GM12878 (cell line): Measurements from ENCODE around the gene SUPT6H. TPM values are rescaled to one million over a fixed set of nuclear protein-coding genes. Genes with fewer than 3 reads are reported as not detected.

Source experiments
- ATAC-seq: fragments of 200-7000 bp; cut with Tn5 transposase; 3 replicates; pipeline ENCODE4 v1.9.1; 2020; ENCODE audit warnings: mild to moderate bottlenecking, moderate library complexity
- BruUV-seq: library from RNA; stranded (reverse); fragments of 400-500 nt; replicated peaks from 2 replicates; lab custom pipeline; 2021; lab: Mats Ljungman, UMichigan
- CTCF ChIA-PET: fragments of 300-600 bp; sonication (Branson Sonifier 250); formaldehyde crosslinking; extraction: SDS; loops from one replicate; lab custom pipeline; 2021; ENCODE audit warnings: inconsistent platforms; lab: Yijun Ruan, JAX
- POLR2A ChIA-PET: fragments of 350-600 bp; formaldehyde crosslinking; extraction: SDS; loops from one replicate; lab custom pipeline; 2021; ENCODE audit warnings: inconsistent platforms; lab: Charles Lee
- RAD21 ChIA-PET: fragments of 300-600 bp; sonication (Branson Sonifier 250); formaldehyde crosslinking; loops from one replicate; lab custom pipeline; 2023; ENCODE audit warnings: antibody characterized with exemption; ENCODE audit not compliant: unreplicated experiment; lab: Charles Lee
- SMC1A ChIA-PET: fragments of 300-600 bp; sonication (Branson Sonifier 250); formaldehyde crosslinking; loops from one replicate; lab custom pipeline; 2023; ENCODE audit not compliant: unreplicated experiment, uncharacterized antibody; lab: Charles Lee
- DNase-seq: peaks from one replicate; pipeline ENCODE4 v3.0.0-alpha.2; 2011; ENCODE audit warnings: low read depth, low spot score
- FAIRE-seq: peaks from 3 replicates; lab custom pipeline; 2011; peaks lifted over from hg19 to GRCh38; lab: Jason Lieb, UNC
- H2AFZ ChIP-seq: 2 replicates; pipeline ENCODE4 v1.6.0; 2011; ENCODE audit warnings: low read depth, low read length, control low read depth; ENCODE audit not compliant: control insufficient read depth
- H3K27ac ChIP-seq: 2 replicates; pipeline ENCODE4 v1.5.1; 2011; ENCODE audit warnings: control low read depth; ENCODE audit not compliant: control insufficient read depth, insufficient read depth
- H3K27me3 ChIP-seq, 2 experiments: replicated peaks in 1 of 2; 2 replicates each; pipeline versions ENCODE4 v1.6.0 to v1.6.1; 2011; ENCODE audit warnings: low read length in 1 of 2; ENCODE audit not compliant: control insufficient read depth in 2 of 2, insufficient read depth in 2 of 2
- H3K36me3 ChIP-seq, 2 experiments: 2 replicates each; pipeline ENCODE4 v1.5.1; 2011; ENCODE audit warnings: low read length in 1 of 2; ENCODE audit not compliant: control insufficient read depth in 2 of 2, insufficient read depth in 2 of 2
- H3K4me1 ChIP-seq: 2 replicates; pipeline ENCODE4 v1.6.1; 2011; ENCODE audit warnings: mild to moderate bottlenecking, low read length, moderate library complexity, mixed read lengths; ENCODE audit not compliant: control insufficient read depth, insufficient read depth
- H3K4me2 ChIP-seq: 2 replicates; pipeline ENCODE4 v1.6.0; 2011; ENCODE audit warnings: control low read depth; ENCODE audit not compliant: control insufficient read depth, insufficient read depth
- H3K4me3 ChIP-seq: fragments of 200-600 bp; sonication (generic); 2 replicates; pipeline ENCODE4 v1.5.1; 2016
- H3K79me2 ChIP-seq: 2 replicates; pipeline ENCODE4 v1.6.0; 2011; ENCODE audit warnings: low read length; ENCODE audit not compliant: control insufficient read depth, insufficient read depth
- H3K9ac ChIP-seq: 2 replicates; pipeline ENCODE4 v1.8.0; 2011; ENCODE audit warnings: low read length, control low read depth, mixed read lengths; ENCODE audit not compliant: control insufficient read depth, insufficient read depth
- H3K9me3 ChIP-seq: replicated peaks from 3 replicates; pipeline ENCODE4 v1.5.1; 2011; ENCODE audit warnings: mild to moderate bottlenecking, low read length; ENCODE audit not compliant: control insufficient read depth, insufficient read depth
- H4K20me1 ChIP-seq: 2 replicates; pipeline ENCODE4 v1.6.0; 2011; ENCODE audit not compliant: control insufficient read depth, insufficient read depth
- BACH1 ChIP-seq: fragments of 450-650 bp; IDR thresholded peaks from 2 replicates; pipeline ENCODE4 v1.6.1; 2017; ENCODE audit warnings: mild to moderate bottlenecking, borderline replicate concordance
- BMI1 ChIP-seq: fragments of 450-650 bp; IDR thresholded peaks from 2 replicates; pipeline ENCODE4 v1.6.1; 2016; ENCODE audit warnings: mild to moderate bottlenecking, moderate library complexity, borderline replicate concordance
- CHD1 ChIP-seq: IDR thresholded peaks from 2 replicates; pipeline ENCODE4 v1.6.1; 2012; ENCODE audit warnings: low read depth, low read length, improper control_type of control experiment
- CREB1 ChIP-seq: IDR thresholded peaks from 2 replicates; pipeline ENCODE4 v1.6.1; 2012; ENCODE audit warnings: low read depth, mild to moderate bottlenecking, inconsistent platforms
- FOXK2 ChIP-seq: fragments of 450-650 bp; IDR thresholded peaks from 2 replicates; pipeline ENCODE4 v1.6.1; 2017; ENCODE audit warnings: mild to moderate bottlenecking, moderate library complexity
- LARP7 ChIP-seq: fragments of 450-650 bp; IDR thresholded peaks from 2 replicates; pipeline ENCODE4 v1.6.1; 2017; ENCODE audit warnings: mild to moderate bottlenecking
- MTA3 ChIP-seq: IDR thresholded peaks from 2 replicates; pipeline ENCODE4 v1.6.1; 2012; ENCODE audit warnings: low read length, inconsistent platforms, borderline replicate concordance
- MXI1 ChIP-seq: fragments of 150-350 bp; IDR thresholded peaks from 2 replicates; pipeline ENCODE4 v1.6.1; 2011; ENCODE audit warnings: low read depth, mild to moderate bottlenecking, inconsistent platforms, low read length, improper control_type of control experiment
- NFYA ChIP-seq: IDR thresholded peaks from 2 replicates; pipeline ENCODE4 v1.6.1; 2011; ENCODE audit warnings: low read depth, mild to moderate bottlenecking, low read length, improper control_type of control experiment, borderline replicate concordance
- POLR2AphosphoS5 ChIP-seq: IDR thresholded peaks from 2 replicates; pipeline ENCODE4 v1.6.1; 2011; ENCODE audit warnings: mild to moderate bottlenecking, low read length, inconsistent platforms
- RB1 ChIP-seq: fragments of 450-650 bp; formaldehyde crosslinking; IDR thresholded peaks from 2 replicates; pipeline ENCODE4 v1.6.1; 2017; ENCODE audit warnings: mild to moderate bottlenecking, borderline replicate concordance
- TARDBP ChIP-seq: IDR thresholded peaks from 2 replicates; pipeline ENCODE4 v1.6.1; 2016; ENCODE audit warnings: borderline replicate concordance
- TBL1XR1 ChIP-seq: IDR thresholded peaks from 2 replicates; pipeline ENCODE4 v1.6.1; 2012; ENCODE audit warnings: low read depth, low read length, improper control_type of control experiment
- WGBS: methylation state at CpG from one replicate; pipeline ENCODE4 v1.1.6; 2016; ENCODE audit warnings: low lambda C conversion rate; ENCODE audit not compliant: insufficient replicate concordance, insufficient coverage; ENCODE audit errors: missing lambda C conversion rate; 5-methylcytosine and 5-hydroxymethylcytosine counted together
- in situ Hi-C: fragments of 300-500 bp; cut with MboI; formaldehyde crosslinking; loops from 9 replicates; pipeline ENCODE4 v1.14.3; 2018; ENCODE audit warnings: mixed read lengths
- intact Hi-C: fragments of 100-400 bp; cut with micrococcal nuclease; formaldehyde crosslinking; loops from one replicate; pipeline ENCODE4 v1.14.2; 2022; ENCODE audit not compliant: unreplicated experiment
- polyA plus RNA-seq, 11 experiments: library from polyadenylated mRNA; depleted of rRNA in 4 of 11; unstranded in 6 of 11; stranded (reverse) in 5 of 11; fragments of >200 nt; fragmentation: Nextera tagmentation in 4 of 11; fragmentation: Illumina TruSeq in 1 of 11; extraction: Ambion mirVana in 4 of 11; extraction: Trizol in 1 of 11; gene quantifications; 1 replicate in 1 of 11; 2 replicates in 10 of 11; pipeline versions ENCODE4 v1.2.1 to v1.2.3, GENCODE V29; 2011 to 2016; ENCODE audit warnings: inconsistent platforms in 2 of 11, missing spikeins in 2 of 11, low read depth in 1 of 11
- total RNA-seq, 4 experiments: library from RNA; depleted of rRNA in 3 of 4; stranded (reverse); fragments of >200 nt in 3 of 4; fragmentation: Illumina TruSeq in 1 of 4; extraction: Trizol in 1 of 4; gene quantifications; 2 replicates each; pipeline versions ENCODE4 v1.2.1 to v1.2.3, GENCODE V29; 2013 to 2021
- TF ChIP-seq, protein P1 (sequence below): fragments of 450-650 bp; IDR thresholded peaks from 2 replicates; pipeline ENCODE4 v1.6.1; 2017; ENCODE audit warnings: mild to moderate bottlenecking, moderate library complexity
- TF ChIP-seq, protein P2 (sequence below): fragments of 450-650 bp; IDR thresholded peaks from 2 replicates; pipeline ENCODE4 v1.6.1; 2018; ENCODE audit warnings: mild to moderate bottlenecking, low read depth, moderate library complexity; ENCODE audit not compliant: partially characterized antibody

Gene SUPT6H
- total and polyA plus RNA-seq, 10 of the 15 experiments (the other 5 are each of a cell fraction or from before 2014, with no cell fraction given): 1.7 to 58.8 (median 37.7) TPM

GRCh38 chr17:28623696-28624095 lies 38.3 kb upstream of the SUPT6H start:
- no peaks in the 10 kb centered on the region for H3K9me3 ChIP-seq
- no peaks in the 10 kb centered on the region for H3K79me2 ChIP-seq
- intact Hi-C loops: loop anchor here (5.0 kb wide), 1 partner anchor 51 kb away; the partner anchor contains the start of gene PIGS
- WGBS: 96% methylated on average over 4 of the region's 4 CpGs
- POLR2A ChIA-PET: interaction anchor here (1.1 kb wide), 1 partner anchor 823 kb away, joined by 3 read pairs; no protein-coding TSS in a partner anchor
- H3K27ac ChIP-seq: no peak overlapping the region
- DNase-seq: no peak
- no peak overlapping the region for H3K4me3 ChIP-seq
- in situ Hi-C loops: no loop called here
- peaks cover 32 to 51% of the 10 kb centered on the region in 2 experiments for H3K36me3 ChIP-seq
- RAD21 ChIA-PET: no interaction called here
- FAIRE-seq: no peak
- no TSS peak for BruUV-seq
- no peaks in the 10 kb centered on the region for H4K20me1 ChIP-seq
- no peak for ATAC-seq
- SMC1A ChIA-PET: interaction anchor here (0.6 to 0.8 kb wide), 2 partner anchors 12 to 312 kb away, joined by 3 to 4 read pairs; no protein-coding TSS in a partner anchor
- no peaks in the 10 kb centered on the region for H3K27me3 ChIP-seq
- no peaks in the 10 kb centered on the region for H3K4me1 ChIP-seq
- no peak overlapping the region for H3K9ac ChIP-seq
- H2AFZ ChIP-seq: no peak overlapping the region
- CTCF ChIA-PET: interaction anchor here (1.0 to 4.8 kb wide), 3 partner anchors 12 to 342 kb away, joined by 3 to 20 read pairs (median 6); no protein-coding TSS in a partner anchor
- TF ChIP-seq TARDBP: no peak
- TF ChIP-seq BACH1: no peak
- TF ChIP-seq POLR2AphosphoS5: no peak
- TF ChIP-seq, protein P1, sequence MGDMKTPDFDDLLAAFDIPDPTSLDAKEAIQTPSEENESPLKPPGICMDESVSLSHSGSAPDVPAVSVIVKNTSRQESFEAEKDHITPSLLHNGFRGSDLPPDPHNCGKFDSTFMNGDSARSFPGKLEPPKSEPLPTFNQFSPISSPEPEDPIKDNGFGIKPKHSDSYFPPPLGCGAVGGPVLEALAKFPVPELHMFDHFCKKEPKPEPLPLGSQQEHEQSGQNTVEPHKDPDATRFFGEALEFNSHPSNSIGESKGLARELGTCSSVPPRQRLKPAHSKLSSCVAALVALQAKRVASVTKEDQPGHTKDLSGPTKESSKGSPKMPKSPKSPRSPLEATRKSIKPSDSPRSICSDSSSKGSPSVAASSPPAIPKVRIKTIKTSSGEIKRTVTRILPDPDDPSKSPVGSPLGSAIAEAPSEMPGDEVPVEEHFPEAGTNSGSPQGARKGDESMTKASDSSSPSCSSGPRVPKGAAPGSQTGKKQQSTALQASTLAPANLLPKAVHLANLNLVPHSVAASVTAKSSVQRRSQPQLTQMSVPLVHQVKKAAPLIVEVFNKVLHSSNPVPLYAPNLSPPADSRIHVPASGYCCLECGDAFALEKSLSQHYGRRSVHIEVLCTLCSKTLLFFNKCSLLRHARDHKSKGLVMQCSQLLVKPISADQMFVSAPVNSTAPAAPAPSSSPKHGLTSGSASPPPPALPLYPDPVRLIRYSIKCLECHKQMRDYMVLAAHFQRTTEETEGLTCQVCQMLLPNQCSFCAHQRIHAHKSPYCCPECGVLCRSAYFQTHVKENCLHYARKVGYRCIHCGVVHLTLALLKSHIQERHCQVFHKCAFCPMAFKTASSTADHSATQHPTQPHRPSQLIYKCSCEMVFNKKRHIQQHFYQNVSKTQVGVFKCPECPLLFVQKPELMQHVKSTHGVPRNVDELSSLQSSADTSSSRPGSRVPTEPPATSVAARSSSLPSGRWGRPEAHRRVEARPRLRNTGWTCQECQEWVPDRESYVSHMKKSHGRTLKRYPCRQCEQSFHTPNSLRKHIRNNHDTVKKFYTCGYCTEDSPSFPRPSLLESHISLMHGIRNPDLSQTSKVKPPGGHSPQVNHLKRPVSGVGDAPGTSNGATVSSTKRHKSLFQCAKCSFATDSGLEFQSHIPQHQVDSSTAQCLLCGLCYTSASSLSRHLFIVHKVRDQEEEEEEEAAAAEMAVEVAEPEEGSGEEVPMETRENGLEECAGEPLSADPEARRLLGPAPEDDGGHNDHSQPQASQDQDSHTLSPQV: no peak
- no peak for TF ChIP-seq CREB1
- TF ChIP-seq, protein P2, sequence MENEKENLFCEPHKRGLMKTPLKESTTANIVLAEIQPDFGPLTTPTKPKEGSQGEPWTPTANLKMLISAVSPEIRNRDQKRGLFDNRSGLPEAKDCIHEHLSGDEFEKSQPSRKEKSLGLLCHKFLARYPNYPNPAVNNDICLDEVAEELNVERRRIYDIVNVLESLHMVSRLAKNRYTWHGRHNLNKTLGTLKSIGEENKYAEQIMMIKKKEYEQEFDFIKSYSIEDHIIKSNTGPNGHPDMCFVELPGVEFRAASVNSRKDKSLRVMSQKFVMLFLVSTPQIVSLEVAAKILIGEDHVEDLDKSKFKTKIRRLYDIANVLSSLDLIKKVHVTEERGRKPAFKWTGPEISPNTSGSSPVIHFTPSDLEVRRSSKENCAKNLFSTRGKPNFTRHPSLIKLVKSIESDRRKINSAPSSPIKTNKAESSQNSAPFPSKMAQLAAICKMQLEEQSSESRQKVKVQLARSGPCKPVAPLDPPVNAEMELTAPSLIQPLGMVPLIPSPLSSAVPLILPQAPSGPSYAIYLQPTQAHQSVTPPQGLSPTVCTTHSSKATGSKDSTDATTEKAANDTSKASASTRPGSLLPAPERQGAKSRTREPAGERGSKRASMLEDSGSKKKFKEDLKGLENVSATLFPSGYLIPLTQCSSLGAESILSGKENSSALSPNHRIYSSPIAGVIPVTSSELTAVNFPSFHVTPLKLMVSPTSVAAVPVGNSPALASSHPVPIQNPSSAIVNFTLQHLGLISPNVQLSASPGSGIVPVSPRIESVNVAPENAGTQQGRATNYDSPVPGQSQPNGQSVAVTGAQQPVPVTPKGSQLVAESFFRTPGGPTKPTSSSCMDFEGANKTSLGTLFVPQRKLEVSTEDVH: no peak
- no peak for TF ChIP-seq NFYA
- TF ChIP-seq TBL1XR1: no peak
- no peak for TF ChIP-seq MXI1
- no peak for TF ChIP-seq CHD1
- no peak for TF ChIP-seq BMI1
- TF ChIP-seq FOXK2: no peak
- TF ChIP-seq MTA3: no peak
- TF ChIP-seq LARP7: no peak
- TF ChIP-seq RB1: no peak
- TF ChIP-seq, all 136 proteins: peak for 0
- no peak overlapping the region for H3K4me2 ChIP-seq
